GM23338 (cell line): Measurements from ENCODE around the gene ZBTB7C. TPM values are rescaled to one million over a fixed set of nuclear protein-coding genes. Genes with fewer than 3 reads are reported as not detected.

Experiments used
- ATAC-seq: fragments of 200-7000 bp; cut with Tn5 transposase; 3 replicates; pipeline ENCODE4 v1.9.1; 2020
- DNase-seq: peaks from one replicate; pipeline ENCODE4 v3.0.0-alpha.2; 2015; ENCODE audit warnings: low spot score
- H2AFZ ChIP-seq: fragments of 200-600 bp; sonication (generic); 2 replicates; pipeline ENCODE4 v1.8.0; 2016; ENCODE audit warnings: antibody characterized with exemption, mild to moderate bottlenecking, moderate library complexity
- H3F3A ChIP-seq: fragments of 200-600 bp; sonication (generic); replicated peaks from 2 replicates; pipeline ENCODE4 v1.8.0; 2017; ENCODE audit warnings: antibody characterized with exemption, mixed run types, low read depth
- H3K27ac ChIP-seq: fragments of 200-600 bp; sonication (generic); 2 replicates; pipeline ENCODE4 v1.6.1; 2016; ENCODE audit warnings: low read depth
- H3K27me3 ChIP-seq: fragments of 200-600 bp; sonication (generic); 2 replicates; pipeline ENCODE4 v1.8.0; 2016; ENCODE audit warnings: mild to moderate bottlenecking, mixed run types, moderate library complexity; ENCODE audit not compliant: insufficient read depth
- H3K36me3 ChIP-seq: fragments of 200-600 bp; sonication (generic); 2 replicates; pipeline ENCODE4 v1.8.0; 2016; ENCODE audit warnings: mild to moderate bottlenecking; ENCODE audit not compliant: insufficient read depth
- H3K4me1 ChIP-seq: fragments of 200-600 bp; sonication (generic); 2 replicates; pipeline ENCODE4 v1.8.0; 2016; ENCODE audit warnings: mild to moderate bottlenecking, moderate library complexity; ENCODE audit not compliant: insufficient read depth
- H3K4me2 ChIP-seq: fragments of 200-600 bp; sonication (generic); 2 replicates; pipeline ENCODE4 v1.7.1; 2017; ENCODE audit warnings: mixed run types
- H3K4me3 ChIP-seq: fragments of 200-600 bp; sonication (generic); 2 replicates; pipeline ENCODE4 v1.6.1; 2016; ENCODE audit warnings: mixed run types
- H3K79me2 ChIP-seq: fragments of 200-600 bp; sonication (generic); replicated peaks from 2 replicates; pipeline ENCODE4 v1.8.0; 2017; ENCODE audit warnings: mild to moderate bottlenecking; ENCODE audit not compliant: insufficient read depth
- H3K9me2 ChIP-seq: fragments of 200-600 bp; sonication (generic); 2 replicates; pipeline ENCODE4 v1.8.0; 2017; ENCODE audit not compliant: insufficient read depth
- H4K20me1 ChIP-seq: fragments of 200-600 bp; sonication (generic); replicated peaks from 2 replicates; pipeline ENCODE4 v1.8.0; 2017; ENCODE audit warnings: mild to moderate bottlenecking; ENCODE audit not compliant: insufficient read depth
- H3K27ac Mint-ChIP-seq: 2 replicates; pipeline ENCODE4 v1.8.0; 2020; ENCODE audit warnings: inconsistent platforms, mild to moderate bottlenecking, moderate library complexity, mixed read lengths
- H3K27me3 Mint-ChIP-seq: 3 replicates; pipeline ENCODE4 v1.8.0; 2022; ENCODE audit warnings: low read depth, mild to moderate bottlenecking, moderate library complexity, mixed read lengths, inconsistent platforms; ENCODE audit not compliant: insufficient read depth, poor library complexity
- H3K36me3 Mint-ChIP-seq: 3 replicates; pipeline ENCODE4 v1.8.0; 2021; ENCODE audit warnings: low read depth, mild to moderate bottlenecking, inconsistent platforms, moderate library complexity, mixed read lengths
- H3K4me1 Mint-ChIP-seq: 3 replicates; pipeline ENCODE4 v1.8.0; 2020; ENCODE audit warnings: mild to moderate bottlenecking, inconsistent platforms, mixed read lengths
- H3K4me3 Mint-ChIP-seq: 3 replicates; pipeline ENCODE4 v1.8.0; 2021; ENCODE audit warnings: moderate library complexity, mild to moderate bottlenecking, inconsistent platforms, mixed read lengths
- H3K9me3 Mint-ChIP-seq: 3 replicates; pipeline ENCODE4 v1.8.0; 2020; ENCODE audit warnings: moderate library complexity, mild to moderate bottlenecking, inconsistent platforms, mixed read lengths
- CREB1 ChIP-seq: fragments of 250-450 bp; sonication (Bioruptor Pico); IDR thresholded peaks from 2 replicates; pipeline ENCODE4 v1.5.0; 2020; ENCODE audit warnings: low read depth, mild to moderate bottlenecking, moderate library complexity
- CTCF ChIP-seq, 2 experiments: fragments of 200-600 bp in 1 of 2; sonication (generic) in 1 of 2; conservative IDR thresholded peaks; 2 replicates each; pipeline versions ENCODE4 v1.5.1 to v1.6.1; 2016 to 2017; ENCODE audit warnings: antibody characterized with exemption in 2 of 2, low read depth in 2 of 2, mild to moderate bottlenecking in 2 of 2, moderate library complexity in 1 of 2
- ETS1 ChIP-seq: IDR thresholded peaks from 2 replicates; pipeline ENCODE4 v1.6.1; 2016; ENCODE audit warnings: antibody characterized with exemption
- EZH2 ChIP-seq: fragments of 200-600 bp; sonication (generic); IDR thresholded peaks from one replicate; pipeline ENCODE4 v1.8.0; 2017; ENCODE audit warnings: antibody characterized with exemption, mild to moderate bottlenecking, low read depth; ENCODE audit not compliant: unreplicated experiment
- EZH2phosphoT487 ChIP-seq: fragments of 200-600 bp; sonication (generic); IDR thresholded peaks from one replicate; pipeline ENCODE4 v1.8.1; 2018; ENCODE audit warnings: antibody characterized with exemption; ENCODE audit not compliant: unreplicated experiment
- JUNB ChIP-seq: IDR thresholded peaks from one replicate; pipeline ENCODE4 v1.6.1; 2016; ENCODE audit warnings: antibody characterized with exemption; ENCODE audit not compliant: unreplicated experiment
- NANOG ChIP-seq: IDR thresholded peaks from 2 replicates; pipeline ENCODE4 v1.6.1; 2016; ENCODE audit warnings: antibody characterized with exemption, borderline replicate concordance
- POLR2AphosphoS5 ChIP-seq: IDR thresholded peaks from 2 replicates; pipeline ENCODE4 v1.6.1; 2016; ENCODE audit warnings: antibody characterized with exemption, low read depth
- REST ChIP-seq: IDR thresholded peaks from one replicate; pipeline ENCODE4 v1.6.1; 2018; ENCODE audit warnings: antibody characterized with exemption; ENCODE audit not compliant: unreplicated experiment
- STAT1 ChIP-seq: IDR thresholded peaks from one replicate; pipeline ENCODE4 v1.6.1; 2016; ENCODE audit warnings: antibody characterized with exemption; ENCODE audit not compliant: unreplicated experiment
- ZNF114 ChIP-seq: fragments of 250-450 bp; sonication (Bioruptor Pico); IDR thresholded peaks from 2 replicates; pipeline ENCODE4 v1.5.0; 2020; ENCODE audit warnings: mild to moderate bottlenecking, moderate library complexity
- ZNF331 ChIP-seq: fragments of 250-450 bp; sonication (Bioruptor Pico); IDR thresholded peaks from 2 replicates; pipeline ENCODE4 v1.5.0; 2020; ENCODE audit warnings: low read depth, mild to moderate bottlenecking, moderate library complexity
- ZNF462 ChIP-seq: fragments of 250-450 bp; sonication (Bioruptor Pico); IDR thresholded peaks from 2 replicates; pipeline ENCODE4 v1.5.0; 2020; ENCODE audit warnings: mild to moderate bottlenecking, moderate library complexity
- polyA plus RNA-seq: library from polyadenylated mRNA; unstranded; fragments of >200 nt; fragmentation: Nextera tagmentation; extraction: Ambion mirVana; gene quantifications from 2 replicates; pipeline ENCODE4 v1.2.1, GENCODE V29; 2016
- total RNA-seq: library from RNA; depleted of rRNA; stranded (reverse); fragments of >200 nt; shearing (Covaris generic); gene quantifications from 2 replicates; pipeline ENCODE4 v1.2.3, GENCODE V29; 2014

ZBTB7C gene
- total and polyA plus RNA-seq, 2 experiments from 2014 or later: 0.03 to 0.14 TPM

- Histone ChIP-seq H3K4me2 (no peak overlapping the region), H3K9me2 (no peaks in the 10 kb centered on the region), H3K4me1 (peaks cover 22% of the 10 kb centered on the region), H2AFZ (no peak overlapping the region), H3F3A (no peaks in the 10 kb centered on the region), H3K79me2 (no peaks in the 10 kb centered on the region), H3K27ac (no peak overlapping the region), H3K27me3 (no peaks in the 10 kb centered on the region), H4K20me1 (no peaks in the 10 kb centered on the region), H3K36me3 (no peaks in the 10 kb centered on the region), H3K4me3 (no peak overlapping the region)
- no peak for ATAC-seq
- Mint-ChIP-seq H3K27me3 (peaks cover 7% of the 10 kb centered on the region), H3K27ac (no peak overlapping the region), H3K36me3 (no peaks in the 10 kb centered on the region), H3K9me3 (no peaks in the 10 kb centered on the region), H3K4me1 (peaks cover 25% of the 10 kb centered on the region; the same call in 2 of the 3 replicates), H3K4me3 (no peak overlapping the region)
- TF ChIP-seq ZNF331: no peak
- no peak for TF ChIP-seq CREB1 (CRISPR knock-in tag)
- no peak for TF ChIP-seq ZNF462 (CRISPR knock-in tag)
- no peak for TF ChIP-seq ETS1
- no peak for TF ChIP-seq EZH2
- no peak for TF ChIP-seq JUNB
- TF ChIP-seq CTCF (conservative IDR thresholded peaks at IDR 0.05; ENCODE audit: low read depth in 2 of 2): no peak
- no peak for TF ChIP-seq STAT1
- no peak for TF ChIP-seq REST
- no peak for TF ChIP-seq NANOG
- TF ChIP-seq EZH2phosphoT487: no peak
- TF ChIP-seq ZNF114 (CRISPR knock-in tag): no peak
- TF ChIP-seq POLR2AphosphoS5: no peak
- no peak for DNase-seq
Observed at GRCh38 chr18:48374423-48375149, 34.6 kb downstream of the ZBTB7C start.
